HepG2 (cell line): ENCODE data around the gene WASF1.

ENCODE experiments used
- ARNTL ChIP-seq: sonication (generic); formaldehyde crosslinking; IDR thresholded peaks from 2 replicates; pipeline ENCODE4 v1.4.0; 2020; ENCODE audit warnings: mild to moderate bottlenecking, missing genetic modification reagents
- MAZ ChIP-seq, 2 experiments: sonication (generic) in 1 of 2; formaldehyde crosslinking in 1 of 2; IDR thresholded peaks; 2 replicates each; pipeline versions ENCODE4 v1.5.0 to v1.6.1; 2012 to 2020; ENCODE audit warnings: low read depth in 2 of 2, mild to moderate bottlenecking in 2 of 2, borderline replicate concordance in 1 of 2, improper control_type of control experiment in 1 of 2, low read length in 1 of 2, missing genetic modification reagents in 1 of 2, moderate library complexity in 1 of 2
- NR2F6 ChIP-seq, 2 experiments: IDR thresholded peaks; 2 replicates each; pipeline ENCODE4 v1.6.1; 2016; ENCODE audit warnings: antibody characterized with exemption in 1 of 2, mild to moderate bottlenecking in 1 of 2
- POLR2A ChIP-seq, 2 experiments: IDR thresholded peaks; 2 replicates each; pipeline ENCODE4 v1.6.1; 2011; ENCODE audit warnings: low read depth in 2 of 2, low read length in 2 of 2, mild to moderate bottlenecking in 1 of 2, moderate library complexity in 1 of 2; ENCODE audit not compliant: insufficient read depth in 1 of 2
- RBAK ChIP-seq: sonication (generic); formaldehyde crosslinking; IDR thresholded peaks from 2 replicates; pipeline ENCODE4 v1.5.1; 2020; ENCODE audit warnings: mild to moderate bottlenecking, missing genetic modification reagents
- ZNF317 ChIP-seq: sonication (generic); formaldehyde crosslinking; IDR thresholded peaks from 2 replicates; pipeline ENCODE4 v1.5.0; 2020; ENCODE audit warnings: mild to moderate bottlenecking, missing genetic modification reagents

DNA sequence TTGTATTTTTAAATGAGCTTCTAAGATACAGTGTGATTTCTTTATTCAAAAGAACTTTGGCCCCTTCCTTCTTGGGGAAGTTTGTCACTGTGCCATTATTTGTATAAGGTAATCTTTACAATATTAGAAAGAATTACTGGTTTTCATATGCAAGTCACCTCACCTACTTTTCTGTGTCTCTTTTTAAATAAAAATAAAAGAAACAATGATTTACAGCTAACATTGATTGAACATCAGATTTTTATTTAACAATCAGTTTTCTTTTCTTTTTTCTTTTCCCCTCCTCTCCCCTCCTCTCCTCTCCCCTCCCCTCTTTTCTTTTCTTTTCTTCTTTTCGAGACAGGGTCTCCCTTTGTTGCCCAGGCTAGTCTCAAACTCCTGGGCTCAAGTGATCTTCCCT lies 46.8 kb upstream of the WASF1 start:
- TF ChIP-seq MAZ (IDR thresholded peaks at IDR 0.05; ENCODE audit: borderline replicate concordance, low read depth, low read length): no peak
- no peak for TF ChIP-seq MAZ (CRISPR knock-in tag; IDR thresholded peaks at IDR 0.05; ENCODE audit: low read depth)
- no peak for TF ChIP-seq ZNF317 (CRISPR knock-in tag)
- no peak for TF ChIP-seq ARNTL (CRISPR knock-in tag)
- TF ChIP-seq RBAK (CRISPR knock-in tag): no peak
- no peak for TF ChIP-seq NR2F6 (IDR thresholded peaks at IDR 0.05)
- TF ChIP-seq NR2F6 (CRISPR knock-in tag; IDR thresholded peaks at IDR 0.05): no peak
- TF ChIP-seq POLR2A (IDR thresholded peaks at IDR 0.05; ENCODE audit: insufficient read depth in 1 of 2, low read depth in 2 of 2, low read length in 2 of 2): no peak
